Measurements from ENCODE around the gene CASKIN2. TPM values are rescaled to one million over a fixed set of nuclear protein-coding genes. Genes with fewer than 3 reads are reported as not detected.

The CASKIN2 gene
- total RNA-seq, 4 donors from 2014 or later = 9.5 to 12.2 (median 10.4) TPM

DNA sequence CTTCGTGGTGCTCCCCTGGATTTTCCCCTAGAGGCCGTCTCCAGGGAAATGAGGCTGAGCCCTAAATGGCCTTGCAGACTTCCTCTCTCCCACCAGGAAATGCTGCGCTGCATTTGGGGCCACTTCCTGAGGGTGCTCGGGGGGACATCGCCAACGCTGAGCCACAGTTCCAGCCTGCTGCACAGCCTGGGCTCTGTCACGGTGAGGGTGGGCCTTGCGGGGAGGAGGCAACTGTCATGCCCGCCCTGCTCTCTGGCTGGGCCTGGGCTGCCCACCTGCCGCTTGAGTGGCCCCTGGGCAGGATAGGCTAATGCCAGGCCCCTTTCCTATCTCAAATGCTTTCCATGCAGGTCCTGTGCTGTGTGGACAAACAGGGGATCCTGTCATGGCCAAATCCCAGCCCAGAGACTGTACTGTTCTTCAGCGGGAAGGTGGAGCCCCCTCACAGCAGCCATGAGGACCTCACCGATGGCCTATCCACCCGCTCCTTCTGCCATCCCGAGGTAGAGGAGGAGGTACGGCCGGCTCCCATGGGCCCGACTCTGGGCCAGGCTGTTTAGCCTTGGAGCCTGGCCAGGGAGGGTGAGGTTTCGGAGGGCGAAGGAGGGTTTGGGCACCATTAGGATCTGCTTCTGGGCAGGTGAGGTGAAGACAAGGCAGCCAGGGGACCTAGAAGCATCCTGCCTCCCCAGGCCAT is 24.2 kb downstream of the CASKIN2 start:
- Histone ChIP-seq H3K27ac (no peak overlapping the region), H3K36me3 (peaks cover 15 to 89% (median 40%) of the 10 kb centered on the region in 3 donors), H3K9me3 (no peaks in the 10 kb centered on the region), H3K4me1 (peaks cover 4 to 37% (median 5%) of the 10 kb centered on the region in 3 donors), H3K4me3 (no peak overlapping the region), H3K27me3 (no peaks in the 10 kb centered on the region)
- intact Hi-C loops (cut with DNase I) = loop anchor here (10.0 kb wide), 1 partner anchor 56 kb away; no protein-coding TSS in a partner anchor
- WGBS, 2 donors = 33 to 66% methylated on average over 1 to 7 of the region's 19 CpGs
- TF ChIP-seq, protein P1, sequence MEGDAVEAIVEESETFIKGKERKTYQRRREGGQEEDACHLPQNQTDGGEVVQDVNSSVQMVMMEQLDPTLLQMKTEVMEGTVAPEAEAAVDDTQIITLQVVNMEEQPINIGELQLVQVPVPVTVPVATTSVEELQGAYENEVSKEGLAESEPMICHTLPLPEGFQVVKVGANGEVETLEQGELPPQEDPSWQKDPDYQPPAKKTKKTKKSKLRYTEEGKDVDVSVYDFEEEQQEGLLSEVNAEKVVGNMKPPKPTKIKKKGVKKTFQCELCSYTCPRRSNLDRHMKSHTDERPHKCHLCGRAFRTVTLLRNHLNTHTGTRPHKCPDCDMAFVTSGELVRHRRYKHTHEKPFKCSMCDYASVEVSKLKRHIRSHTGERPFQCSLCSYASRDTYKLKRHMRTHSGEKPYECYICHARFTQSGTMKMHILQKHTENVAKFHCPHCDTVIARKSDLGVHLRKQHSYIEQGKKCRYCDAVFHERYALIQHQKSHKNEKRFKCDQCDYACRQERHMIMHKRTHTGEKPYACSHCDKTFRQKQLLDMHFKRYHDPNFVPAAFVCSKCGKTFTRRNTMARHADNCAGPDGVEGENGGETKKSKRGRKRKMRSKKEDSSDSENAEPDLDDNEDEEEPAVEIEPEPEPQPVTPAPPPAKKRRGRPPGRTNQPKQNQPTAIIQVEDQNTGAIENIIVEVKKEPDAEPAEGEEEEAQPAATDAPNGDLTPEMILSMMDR (IDR thresholded peaks at IDR 0.05) = no peak
- TF ChIP-seq POLR2A (IDR thresholded peaks at IDR 0.05) = no peak
- DNase-seq = no peak

DNA sequence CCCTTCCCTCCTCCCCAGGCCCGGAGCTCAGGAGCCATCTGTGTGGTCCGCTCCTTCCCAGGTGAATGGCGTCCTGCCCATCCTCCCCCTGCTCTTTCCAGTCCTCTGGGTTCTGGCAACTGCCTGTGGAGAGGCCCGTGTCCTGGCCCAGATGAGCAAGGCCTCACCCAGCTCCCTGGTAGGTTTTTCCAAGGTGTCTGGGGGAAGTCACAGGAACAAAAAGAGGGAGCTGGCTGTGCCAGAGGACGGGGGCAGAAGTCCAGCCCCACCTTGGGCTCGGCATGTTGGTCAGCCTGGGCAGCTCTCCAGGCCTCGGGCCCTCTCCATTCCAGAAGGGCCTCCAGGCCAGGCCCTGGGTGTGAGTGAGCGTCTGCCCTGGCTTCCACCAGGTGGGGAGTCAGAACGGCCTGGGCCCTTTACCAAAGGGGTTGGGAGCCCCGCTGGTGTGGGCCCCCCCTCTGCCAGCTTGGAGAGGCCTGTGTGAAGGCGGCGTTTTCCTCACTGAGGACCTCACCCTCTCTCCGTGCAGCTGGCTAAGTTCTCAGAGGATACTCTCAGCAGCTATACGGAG is 25.1 kb downstream of the CASKIN2 start:
- 67 to 89% methylated on average over 4 of the region's 14 CpGs for WGBS, 2 donors
- TF ChIP-seq, protein P1 (IDR thresholded peaks at IDR 0.05) = no peak
- TF ChIP-seq POLR2A (IDR thresholded peaks at IDR 0.05) = no peak
- Histone ChIP-seq H3K27ac (peak overlapping the region in 1 of 4 donors; percentile 19), H3K4me1 (peaks cover 4 to 37% (median 5%) of the 10 kb centered on the region in 3 donors), H3K36me3 (peaks cover 15 to 86% (median 32%) of the 10 kb centered on the region in 3 donors), H3K9me3 (no peaks in the 10 kb centered on the region), H3K27me3 (no peaks in the 10 kb centered on the region), H3K4me3 (no peak overlapping the region)
- intact Hi-C loops (cut with DNase I) = loop anchor here (10.0 kb wide), 1 partner anchor 55 kb away; no protein-coding TSS in a partner anchor
- no peak for DNase-seq

DNA sequence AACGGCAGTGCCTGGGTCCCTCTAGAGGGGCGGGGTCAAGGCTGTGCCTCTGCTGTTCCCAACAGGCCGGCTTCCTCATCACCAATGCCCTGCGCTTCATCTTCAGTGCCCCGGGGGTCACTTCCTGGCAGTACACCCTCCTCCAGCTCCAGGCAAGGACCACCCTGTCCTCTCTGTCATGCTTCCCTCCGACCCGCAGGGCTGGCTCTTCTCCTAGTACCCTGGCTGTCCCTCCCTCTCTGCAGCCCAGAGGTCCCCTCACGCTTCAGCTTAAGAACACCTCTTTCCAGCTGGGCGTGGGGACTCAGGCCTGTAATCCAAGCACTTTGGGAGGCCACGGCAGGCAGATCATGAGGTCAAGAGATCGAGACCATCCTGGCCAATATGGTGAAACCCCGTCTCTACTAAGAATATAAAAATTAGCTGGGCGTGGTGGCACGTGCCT is 25.8 kb downstream of the CASKIN2 start:
- DNase-seq = no peak
- 80 to 84% methylated on average over 5 to 8 of the region's 14 CpGs for WGBS, 2 donors
- H3K36me3 ChIP-seq = peaks cover 15 to 79% (median 24%) of the 10 kb centered on the region in 3 donors
- no peaks in the 10 kb centered on the region for H3K27me3 ChIP-seq
- intact Hi-C loops (cut with DNase I) = no loop called here
- TF ChIP-seq, protein P1 (IDR thresholded peaks at IDR 0.05) = no peak
- no peak for TF ChIP-seq POLR2A (IDR thresholded peaks at IDR 0.05)
- H3K9me3 ChIP-seq = no peaks in the 10 kb centered on the region
- peaks cover 4 to 37% (median 5%) of the 10 kb centered on the region in 3 donors for H3K4me1 ChIP-seq
- H3K4me3 ChIP-seq = no peak overlapping the region
- H3K27ac ChIP-seq = no peak overlapping the region

DNA sequence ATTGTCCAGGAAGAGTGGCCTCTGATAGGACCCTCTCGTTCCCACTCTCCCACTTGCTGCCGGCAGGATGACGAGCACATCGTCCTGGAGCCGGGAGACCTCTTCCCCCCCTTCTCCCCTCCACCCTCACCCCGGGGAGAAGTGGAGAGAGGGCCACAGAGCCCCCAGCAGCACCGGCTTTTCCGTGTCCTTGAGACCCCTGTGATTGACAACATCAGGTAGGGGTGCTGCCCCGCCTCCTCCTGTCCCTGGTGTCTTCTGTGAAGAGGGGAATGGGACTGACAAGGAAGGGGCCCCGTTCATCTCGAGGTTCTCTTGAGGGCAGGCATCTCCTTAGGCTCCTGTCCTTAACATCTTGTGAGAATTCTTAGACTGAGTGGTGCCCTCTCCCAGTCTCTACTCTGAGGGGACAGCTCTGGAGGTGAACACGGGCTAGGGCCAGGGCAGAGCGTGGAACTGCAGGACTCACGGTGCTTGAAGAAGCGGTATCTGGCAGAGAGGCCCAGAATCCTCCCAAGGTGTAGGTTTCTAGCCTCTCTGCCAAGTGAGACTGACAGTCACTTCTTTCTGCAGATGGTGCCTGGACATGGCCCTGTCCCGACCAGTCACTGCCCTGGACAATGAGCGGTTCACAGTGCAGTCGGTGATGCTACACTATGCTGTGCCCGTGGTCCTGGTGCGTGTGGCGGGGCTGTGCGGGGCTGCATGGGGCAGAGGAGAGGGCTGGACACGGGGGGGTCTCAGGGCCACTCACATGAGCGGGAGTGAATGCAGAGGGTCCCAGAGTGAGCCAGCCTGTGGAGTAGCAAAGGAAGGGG is 26.4 kb downstream of the CASKIN2 start:
- Histone ChIP-seq H3K4me3 (no peak overlapping the region), H3K4me1 (peaks cover 4 to 37% (median 5%) of the 10 kb centered on the region in 3 donors), H3K36me3 (peaks cover 9 to 73% (median 23%) of the 10 kb centered on the region in 3 donors), H3K27me3 (no peaks in the 10 kb centered on the region), H3K9me3 (no peaks in the 10 kb centered on the region), H3K27ac (no peak overlapping the region)
- intact Hi-C loops (cut with DNase I) = no loop called here
- WGBS, 2 donors = 92 to 93% methylated on average over 13 to 14 of the region's 24 CpGs
- no peak for DNase-seq
- no peak for TF ChIP-seq POLR2A (IDR thresholded peaks at IDR 0.05)
- TF ChIP-seq, protein P1 (IDR thresholded peaks at IDR 0.05) = no peak

Data from esophagus squamous epithelium (tissue), 5 donors.